ENCODE data around the gene LRP8. TPM values are rescaled to one million over a fixed set of nuclear protein-coding genes. Genes with fewer than 3 reads are reported as not detected.

LRP8 gene
- total and polyA plus RNA-seq, 2 of the 4 experiments (the other 2 are of a cell fraction): 12.0 to 12.1 TPM

GRCh38 chr1:53339736-53340635 lies 12.1 kb upstream of the LRP8 start:
- no peaks in the 10 kb centered on the region for H3K9me3 ChIP-seq (ENCODE audit: control insufficient read depth, insufficient read depth, low read length)
- no peak overlapping the region for H2AK5ac ChIP-seq (ENCODE audit: low read depth, low read length)
- H3K56ac ChIP-seq (ENCODE audit: extremely low read depth, insufficient read depth, low read length): no peak overlapping the region
- ChIA-PET POLR2A (ENCODE audit: unreplicated experiment) (no interaction called here), CTCF (no interaction called here)
- H4K20me1 ChIP-seq (ENCODE audit: insufficient read depth, low read length): no peaks in the 10 kb centered on the region
- no peaks in the 10 kb centered on the region for H3K36me3 ChIP-seq (ENCODE audit: control insufficient read depth, insufficient read depth, low read length)
- no peak overlapping the region for H4K5ac ChIP-seq (ENCODE audit: low read depth, low read length)
- intact Hi-C loops (cut with micrococcal nuclease): no loop called here
- TF ChIP-seq SMC3 (IDR thresholded peaks at IDR 0.05; ENCODE audit: low read depth, low read length): no peak
- no peak overlapping the region for H2BK15ac ChIP-seq (ENCODE audit: low read depth, low read length)
- no peak overlapping the region for H2BK120ac ChIP-seq (ENCODE audit: low read depth, low read length)
- no peak overlapping the region for H2BK20ac ChIP-seq (ENCODE audit: low read depth, low read length)
- H2AK9ac ChIP-seq (replicated peaks; ENCODE audit: low read depth, low read length, poor library complexity): no peak overlapping the region
- H3K9ac ChIP-seq (ENCODE audit: low read depth, low read length): no peak overlapping the region
- no peak overlapping the region for H4K8ac ChIP-seq (ENCODE audit: low read depth in 2 of 2, low read length in 2 of 2)
- no peak overlapping the region for H3K14ac ChIP-seq (replicated peaks; ENCODE audit: low read depth, low read length)
- 61% methylated on average over 5 of the region's 8 CpGs; no CpG with 5 or more reads in 1 of the 2 experiments for WGBS, 2 experiments (ENCODE audit: extremely low coverage in 2 of 2, insufficient read length in 1 of 2)
- peaks cover 25% of the 10 kb centered on the region for H3K27me3 ChIP-seq (ENCODE audit: control insufficient read depth, insufficient read depth, low read length)
- H3K4me2 ChIP-seq (ENCODE audit: low read depth, low read length): no peak overlapping the region
- no peak overlapping the region for H3K18ac ChIP-seq (ENCODE audit: low read depth, low read length)
- no peak overlapping the region for H3K23ac ChIP-seq (ENCODE audit: low read depth, low read length)
- ATAC-seq (ENCODE audit: low read depth): no peak
- DNase-seq: no peak
- H4K91ac ChIP-seq (ENCODE audit: insufficient read depth, low read depth, low read length): no peak overlapping the region
- H3K79me1 ChIP-seq (ENCODE audit: low read depth in 1 of 2, low read length in 2 of 2): no peaks in the 10 kb centered on the region
- dilution Hi-C loops (cut with HindIII; ENCODE audit: low sequenced_read_pairs, unreplicated experiment): no loop called here
- no peak overlapping the region for H2BK5ac ChIP-seq (ENCODE audit: low read depth, low read length, poor library complexity, severe bottlenecking)
- H3K4ac ChIP-seq (ENCODE audit: low read depth, low read length): no peak overlapping the region
- in situ Hi-C loops (cut with MboI; ENCODE audit: low sequenced_read_pairs): no loop called here
- no peaks in the 10 kb centered on the region for H3K9me1 ChIP-seq (ENCODE audit: insufficient read depth, low read length)
- H3K4me1 ChIP-seq (ENCODE audit: control insufficient read depth, insufficient read depth, low read length): peaks cover 5% of the 10 kb centered on the region; the same call in 1 of the 2 replicates
- H3K4me3 ChIP-seq (ENCODE audit: insufficient read depth, low read depth, low read length): no peak overlapping the region
- no TSS peak for BruUV-seq (replicated peaks)
- no peak overlapping the region for H2AFZ ChIP-seq (replicated peaks; ENCODE audit: low read length, poor library complexity)
- H3K27ac ChIP-seq (ENCODE audit: insufficient read depth, low read length): no peak overlapping the region

All from IMR-90 (cell line).